Measurements from ENCODE around the gene SACS.
A peak's percentile ranks its signal among the peaks of the same experiment; 100 is the strongest.

SACS gene

GRCh38 chr13:23467048-23467931 lies 33.8 kb upstream of the SACS start:
- Histone ChIP-seq H3K4me3 (ENCODE audit: low read length) (no peak overlapping the region), H3K9me3 (ENCODE audit: control insufficient read depth, insufficient read depth, low read length) (no peaks in the 10 kb centered on the region), H3K4me1 (ENCODE audit: control insufficient read depth, insufficient read depth, low read length) (no peaks in the 10 kb centered on the region), H3K36me3 (ENCODE audit: control insufficient read depth, insufficient read depth, low read length) (no peaks in the 10 kb centered on the region), H3K27ac (ENCODE audit: low read length) (no peak overlapping the region), H3K27me3 (ENCODE audit: control insufficient read depth, insufficient read depth, low read length) (0 out of 2 replicates have a peak, but pooled peaks cover 1% of the 10 kb centered on the region)
- no CpG with 5 or more reads among the region's 14 CpGs for WGBS (ENCODE audit: insufficient coverage, insufficient read length)
- no peak for DNase-seq (ENCODE audit: low read depth, low spot score)

- no CpG with 5 or more reads among the region's 64 CpGs for WGBS (ENCODE audit: insufficient coverage, insufficient read length)
- H3K27ac ChIP-seq (ENCODE audit: low read length): no peak overlapping the region
- DNase-seq (ENCODE audit: low read depth, low spot score): peak; percentile 27
- no peaks in the 10 kb centered on the region for H3K36me3 ChIP-seq (ENCODE audit: control insufficient read depth, insufficient read depth, low read length)
- no peaks in the 10 kb centered on the region for H3K4me1 ChIP-seq (ENCODE audit: control insufficient read depth, insufficient read depth, low read length)
- 0 out of 2 replicates have a peak, but pooled peaks cover 1% of the 10 kb centered on the region for H3K27me3 ChIP-seq (ENCODE audit: control insufficient read depth, insufficient read depth, low read length)
- H3K4me3 ChIP-seq (ENCODE audit: low read length): peak overlapping the region; percentile 39; the same call in 1 of the 2 replicates
- H3K9me3 ChIP-seq (ENCODE audit: control insufficient read depth, insufficient read depth, low read length): no peaks in the 10 kb centered on the region
These were observed 32.9 kb upstream of the SACS start for GRCh38 chr13:23466144-23467002.

GRCh38 chr13:23463661-23464060 lies 30.2 kb upstream of the SACS start:
- H3K36me3 ChIP-seq (ENCODE audit: control insufficient read depth, insufficient read depth, low read length): no peaks in the 10 kb centered on the region
- H3K4me3 ChIP-seq (ENCODE audit: low read length): no peak overlapping the region
- H3K9me3 ChIP-seq (ENCODE audit: control insufficient read depth, insufficient read depth, low read length): no peaks in the 10 kb centered on the region
- H3K4me1 ChIP-seq (ENCODE audit: control insufficient read depth, insufficient read depth, low read length): no peaks in the 10 kb centered on the region
- H3K27me3 ChIP-seq (ENCODE audit: control insufficient read depth, insufficient read depth, low read length): 0 out of 2 replicates have a peak, but pooled peaks cover 1% of the 10 kb centered on the region
- DNase-seq (ENCODE audit: low read depth, low spot score): no peak
- WGBS (ENCODE audit: insufficient coverage, insufficient read length): no CpG with 5 or more reads among the region's 4 CpGs
- no peak overlapping the region for H3K27ac ChIP-seq (ENCODE audit: low read length)

- Histone ChIP-seq H3K9me3 (ENCODE audit: control insufficient read depth, insufficient read depth, low read length) (no peaks in the 10 kb centered on the region), H3K36me3 (ENCODE audit: control insufficient read depth, insufficient read depth, low read length) (no peaks in the 10 kb centered on the region), H3K27me3 (ENCODE audit: control insufficient read depth, insufficient read depth, low read length) (0 out of 2 replicates have a peak, but pooled peaks cover 1% of the 10 kb centered on the region), H3K27ac (ENCODE audit: low read length) (no peak overlapping the region), H3K4me3 (ENCODE audit: low read length) (no peak overlapping the region), H3K4me1 (ENCODE audit: control insufficient read depth, insufficient read depth, low read length) (no peaks in the 10 kb centered on the region)
- no peak for DNase-seq (ENCODE audit: low read depth, low spot score)
- WGBS (ENCODE audit: insufficient coverage, insufficient read length): no CpG with 5 or more reads among the region's 3 CpGs
These were observed 29.5 kb upstream of the SACS start for GRCh38 chr13:23462815-23463559.

- no peak overlapping the region for H3K4me3 ChIP-seq (ENCODE audit: low read length)
- H3K27me3 ChIP-seq (ENCODE audit: control insufficient read depth, insufficient read depth, low read length): 0 out of 2 replicates have a peak, but pooled peaks cover 1% of the 10 kb centered on the region
- no peaks in the 10 kb centered on the region for H3K9me3 ChIP-seq (ENCODE audit: control insufficient read depth, insufficient read depth, low read length)
- WGBS (ENCODE audit: insufficient coverage, insufficient read length): no CpG with 5 or more reads among the region's 3 CpGs
- H3K27ac ChIP-seq (ENCODE audit: low read length): no peak overlapping the region
- DNase-seq (ENCODE audit: low read depth, low spot score): no peak
- H3K36me3 ChIP-seq (ENCODE audit: control insufficient read depth, insufficient read depth, low read length): no peaks in the 10 kb centered on the region
- no peaks in the 10 kb centered on the region for H3K4me1 ChIP-seq (ENCODE audit: control insufficient read depth, insufficient read depth, low read length)
These were observed 28.0 kb upstream of the SACS start for GRCh38 chr13:23461544-23461943.

- WGBS (ENCODE audit: insufficient coverage, insufficient read length): no CpG with 5 or more reads among the region's 5 CpGs
- Histone ChIP-seq H3K4me3 (ENCODE audit: low read length) (no peak overlapping the region), H3K4me1 (ENCODE audit: control insufficient read depth, insufficient read depth, low read length) (no peaks in the 10 kb centered on the region), H3K27ac (ENCODE audit: low read length) (no peak overlapping the region), H3K27me3 (ENCODE audit: control insufficient read depth, insufficient read depth, low read length) (0 out of 2 replicates have a peak, but pooled peaks cover 1% of the 10 kb centered on the region), H3K36me3 (ENCODE audit: control insufficient read depth, insufficient read depth, low read length) (no peaks in the 10 kb centered on the region), H3K9me3 (ENCODE audit: control insufficient read depth, insufficient read depth, low read length) (no peaks in the 10 kb centered on the region)
- no peak for DNase-seq (ENCODE audit: low read depth, low spot score)
These were observed 27.4 kb upstream of the SACS start for GRCh38 chr13:23460921-23461320.

- Histone ChIP-seq H3K9me3 (ENCODE audit: control insufficient read depth, insufficient read depth, low read length) (no peaks in the 10 kb centered on the region), H3K4me1 (ENCODE audit: control insufficient read depth, insufficient read depth, low read length) (no peaks in the 10 kb centered on the region), H3K27ac (ENCODE audit: low read length) (no peak overlapping the region), H3K27me3 (ENCODE audit: control insufficient read depth, insufficient read depth, low read length) (0 out of 2 replicates have a peak, but pooled peaks cover 1% of the 10 kb centered on the region), H3K4me3 (ENCODE audit: low read length) (no peak overlapping the region), H3K36me3 (ENCODE audit: control insufficient read depth, insufficient read depth, low read length) (no peaks in the 10 kb centered on the region)
- no CpG with 5 or more reads among the region's 1 CpG for WGBS (ENCODE audit: insufficient coverage, insufficient read length)
- no peak for DNase-seq (ENCODE audit: low read depth, low spot score)
These were observed 26.8 kb upstream of the SACS start for GRCh38 chr13:23460309-23460708.

- Histone ChIP-seq H3K27ac (ENCODE audit: low read length) (no peak overlapping the region), H3K9me3 (ENCODE audit: control insufficient read depth, insufficient read depth, low read length) (no peaks in the 10 kb centered on the region), H3K4me1 (ENCODE audit: control insufficient read depth, insufficient read depth, low read length) (no peaks in the 10 kb centered on the region), H3K4me3 (ENCODE audit: low read length) (no peak overlapping the region), H3K27me3 (ENCODE audit: control insufficient read depth, insufficient read depth, low read length) (no peaks in the 10 kb centered on the region), H3K36me3 (ENCODE audit: control insufficient read depth, insufficient read depth, low read length) (no peaks in the 10 kb centered on the region)
- no CpG with 5 or more reads among the region's 4 CpGs for WGBS (ENCODE audit: insufficient coverage, insufficient read length)
- DNase-seq (ENCODE audit: low read depth, low spot score): no peak
These were observed 25.5 kb upstream of the SACS start for GRCh38 chr13:23458989-23459388.

GRCh38 chr13:23456437-23457210 lies 23.1 kb upstream of the SACS start:
- WGBS (ENCODE audit: insufficient coverage, insufficient read length): no CpG with 5 or more reads among the region's 9 CpGs
- no peak overlapping the region for H3K27ac ChIP-seq (ENCODE audit: low read length)
- no peaks in the 10 kb centered on the region for H3K9me3 ChIP-seq (ENCODE audit: control insufficient read depth, insufficient read depth, low read length)

More at GRCh38 chr13:23456437-23457210, 23.1 kb upstream of the SACS start:
- no peaks in the 10 kb centered on the region for H3K4me1 ChIP-seq (ENCODE audit: control insufficient read depth, insufficient read depth, low read length)
- no peak overlapping the region for H3K4me3 ChIP-seq (ENCODE audit: low read length)
- H3K36me3 ChIP-seq (ENCODE audit: control insufficient read depth, insufficient read depth, low read length): no peaks in the 10 kb centered on the region
- H3K27me3 ChIP-seq (ENCODE audit: control insufficient read depth, insufficient read depth, low read length): no peaks in the 10 kb centered on the region
- DNase-seq (ENCODE audit: low read depth, low spot score): no peak
